ENCODE results near the gene FDX1.
A peak's percentile ranks its signal among the peaks of the same experiment; 100 is the strongest.

Gene FDX1

DNA sequence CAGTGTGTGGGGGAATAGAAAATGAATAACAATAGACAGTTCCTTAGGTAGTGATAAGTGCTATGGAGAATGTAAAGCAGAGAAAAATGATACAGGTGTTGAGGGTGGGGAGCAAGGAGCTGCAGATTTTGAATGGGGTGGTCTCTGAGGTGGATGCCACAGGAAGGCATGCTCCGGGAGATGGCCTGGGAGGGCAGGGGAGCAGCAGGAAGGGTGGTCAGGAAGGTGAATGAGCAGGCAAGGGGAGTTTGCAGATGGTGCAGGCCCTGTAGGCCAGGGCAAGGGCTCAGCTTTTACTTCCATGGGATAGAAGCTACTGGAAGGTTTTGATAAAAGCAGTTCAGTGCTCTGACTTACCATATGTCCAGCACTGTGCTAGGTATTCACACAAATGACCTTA lies 44.8 kb downstream of the FDX1 start:
- H3K27ac ChIP-seq, result 0 out of 2 replicates have a peak overlapping the region, but pooled peaks have one; percentile 2
- TF ChIP-seq, protein P1, sequence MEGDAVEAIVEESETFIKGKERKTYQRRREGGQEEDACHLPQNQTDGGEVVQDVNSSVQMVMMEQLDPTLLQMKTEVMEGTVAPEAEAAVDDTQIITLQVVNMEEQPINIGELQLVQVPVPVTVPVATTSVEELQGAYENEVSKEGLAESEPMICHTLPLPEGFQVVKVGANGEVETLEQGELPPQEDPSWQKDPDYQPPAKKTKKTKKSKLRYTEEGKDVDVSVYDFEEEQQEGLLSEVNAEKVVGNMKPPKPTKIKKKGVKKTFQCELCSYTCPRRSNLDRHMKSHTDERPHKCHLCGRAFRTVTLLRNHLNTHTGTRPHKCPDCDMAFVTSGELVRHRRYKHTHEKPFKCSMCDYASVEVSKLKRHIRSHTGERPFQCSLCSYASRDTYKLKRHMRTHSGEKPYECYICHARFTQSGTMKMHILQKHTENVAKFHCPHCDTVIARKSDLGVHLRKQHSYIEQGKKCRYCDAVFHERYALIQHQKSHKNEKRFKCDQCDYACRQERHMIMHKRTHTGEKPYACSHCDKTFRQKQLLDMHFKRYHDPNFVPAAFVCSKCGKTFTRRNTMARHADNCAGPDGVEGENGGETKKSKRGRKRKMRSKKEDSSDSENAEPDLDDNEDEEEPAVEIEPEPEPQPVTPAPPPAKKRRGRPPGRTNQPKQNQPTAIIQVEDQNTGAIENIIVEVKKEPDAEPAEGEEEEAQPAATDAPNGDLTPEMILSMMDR (conservative IDR thresholded peaks at IDR 0.05), result no peak

DNA sequence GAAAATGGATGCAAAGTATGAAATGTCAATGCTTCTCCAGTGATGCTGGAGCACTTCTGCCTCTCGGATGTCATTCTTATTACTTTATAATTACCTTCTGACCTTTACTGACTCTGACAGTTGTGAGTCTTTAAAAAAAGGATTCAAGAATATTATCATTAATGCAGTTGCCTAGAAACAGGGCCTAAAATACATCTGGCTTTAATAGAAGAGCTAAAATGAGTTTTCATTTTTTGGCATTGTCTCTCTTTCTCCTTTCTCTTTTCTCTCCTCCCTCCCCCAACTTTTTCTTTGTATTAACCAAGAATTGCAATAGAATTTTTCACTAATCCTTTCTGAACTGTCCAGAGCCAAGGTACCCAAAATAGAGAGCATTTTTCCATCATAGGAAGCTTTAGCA lies 45.9 kb downstream of the FDX1 start:
- peak overlapping the region; percentile 28 for H3K27ac ChIP-seq
- TF ChIP-seq, protein P1 (conservative IDR thresholded peaks at IDR 0.05), result no peak

DNA sequence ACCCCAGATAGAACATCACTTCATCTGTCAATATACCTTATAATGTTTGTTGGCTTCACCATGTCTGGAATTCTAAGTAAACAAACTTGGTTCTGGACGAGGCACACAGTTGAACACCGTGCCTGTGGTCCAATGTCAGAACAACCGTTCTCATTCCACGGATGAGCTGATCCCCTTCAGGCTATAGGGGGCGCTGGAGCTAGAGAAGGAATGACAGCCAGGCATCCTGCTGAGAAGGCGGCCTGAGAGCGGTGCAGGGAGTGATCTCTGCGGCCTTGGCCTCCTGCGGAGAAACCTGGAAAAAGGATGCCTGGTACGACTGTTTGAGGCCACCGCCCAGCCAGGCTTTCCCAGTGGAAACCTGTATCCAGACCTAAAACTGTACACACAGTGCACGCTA lies 48.7 kb downstream of the FDX1 start:
- TF ChIP-seq, protein P1 (conservative IDR thresholded peaks at IDR 0.05), result no peak
- H3K27ac ChIP-seq, result no peak overlapping the region

DNA sequence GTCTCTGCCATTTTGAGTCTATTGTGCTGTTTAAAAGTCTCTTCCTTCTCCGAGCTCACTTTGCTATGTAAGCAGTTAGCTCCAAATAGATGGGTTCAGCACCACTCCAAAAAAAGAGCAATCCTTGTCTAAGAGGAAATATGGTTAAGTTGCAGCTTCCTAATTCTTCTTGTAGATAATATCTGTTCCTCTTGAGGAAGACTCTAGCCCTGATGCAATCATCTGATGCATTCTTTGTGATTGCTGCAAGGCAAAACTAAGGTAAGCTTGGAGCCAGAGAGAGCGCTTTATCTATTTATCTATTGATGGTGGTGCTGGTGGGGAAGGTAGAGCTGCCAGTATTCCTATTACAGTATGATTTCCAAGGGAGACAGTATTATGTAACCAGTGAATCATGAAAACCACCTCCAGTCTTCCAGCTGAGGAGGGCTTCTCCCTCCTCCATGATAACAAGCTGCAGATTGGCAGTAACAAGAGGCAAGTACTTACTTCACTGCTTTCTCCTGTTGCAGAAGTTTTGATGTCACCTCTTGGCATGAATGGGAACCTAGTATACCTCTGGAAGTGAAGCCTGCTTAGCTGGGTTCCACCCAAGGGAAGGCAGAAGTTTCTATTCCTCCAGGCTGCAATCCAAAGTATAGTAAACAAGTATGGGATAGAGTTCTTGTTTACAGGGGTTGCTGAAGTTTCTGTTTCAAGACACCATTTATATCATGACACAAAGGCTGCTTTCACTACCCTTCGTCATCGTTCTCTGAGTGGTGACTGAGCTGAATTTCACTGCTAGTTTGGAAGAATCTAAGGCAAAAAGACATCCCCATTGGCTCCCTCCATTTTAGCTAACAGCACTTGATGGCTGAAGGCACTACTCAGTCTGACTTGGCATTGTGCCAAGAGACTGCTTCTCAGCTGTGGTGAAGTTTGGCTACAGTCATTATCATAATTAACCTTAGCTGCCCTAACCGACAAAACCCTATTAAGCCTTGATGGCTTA lies 49.7 kb downstream of the FDX1 start:
- no peak overlapping the region for H3K27ac ChIP-seq

DNA sequence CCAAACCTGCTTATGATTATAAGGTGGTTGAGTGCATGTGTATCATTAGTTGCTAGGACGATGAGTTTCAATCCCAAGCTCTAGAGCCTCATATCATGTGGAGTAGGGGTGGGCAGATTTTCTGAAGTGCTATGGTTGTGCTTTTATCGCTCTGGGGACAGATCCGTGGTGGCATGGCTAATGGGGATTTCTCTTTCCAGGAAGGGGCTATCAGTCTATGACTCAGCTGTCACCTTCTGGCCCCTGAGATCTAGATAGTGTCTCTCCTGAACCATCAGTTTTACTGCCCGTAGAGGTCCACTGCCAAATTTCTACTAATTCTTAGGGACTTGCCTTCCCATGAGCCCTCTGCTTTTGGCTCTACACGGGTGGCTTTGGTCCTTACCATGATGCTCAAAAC lies 51.8 kb downstream of the FDX1 start:
- TF ChIP-seq, protein P1 (conservative IDR thresholded peaks at IDR 0.05), result no peak
- no peak overlapping the region for H3K27ac ChIP-seq

More for the DNA sequence above, 49.7 kb downstream of the FDX1 start:
- TF ChIP-seq, protein P1 (conservative IDR thresholded peaks at IDR 0.05), result no peak

DNA sequence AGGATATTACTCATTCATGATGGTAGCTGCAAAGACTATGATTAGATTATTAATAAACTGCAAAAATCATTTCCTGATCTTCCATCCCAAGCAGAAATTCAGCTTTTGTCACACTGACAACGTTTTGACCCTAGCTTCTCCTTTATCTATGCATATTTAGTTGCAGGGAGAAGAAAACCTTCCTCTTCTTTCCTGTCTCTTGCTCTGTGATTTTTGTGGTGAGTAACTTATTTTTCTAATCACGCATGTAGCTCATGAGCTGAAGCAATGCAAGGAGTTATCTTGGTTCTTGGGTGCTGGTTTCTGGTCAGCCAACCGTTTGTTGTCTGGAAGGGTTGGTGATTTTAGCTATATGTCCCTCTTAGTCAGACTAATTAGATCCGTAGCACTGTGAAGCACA lies 56.4 kb downstream of the FDX1 start:
- no peak overlapping the region for H3K27ac ChIP-seq
- TF ChIP-seq, protein P1 (conservative IDR thresholded peaks at IDR 0.05), result no peak

DNA sequence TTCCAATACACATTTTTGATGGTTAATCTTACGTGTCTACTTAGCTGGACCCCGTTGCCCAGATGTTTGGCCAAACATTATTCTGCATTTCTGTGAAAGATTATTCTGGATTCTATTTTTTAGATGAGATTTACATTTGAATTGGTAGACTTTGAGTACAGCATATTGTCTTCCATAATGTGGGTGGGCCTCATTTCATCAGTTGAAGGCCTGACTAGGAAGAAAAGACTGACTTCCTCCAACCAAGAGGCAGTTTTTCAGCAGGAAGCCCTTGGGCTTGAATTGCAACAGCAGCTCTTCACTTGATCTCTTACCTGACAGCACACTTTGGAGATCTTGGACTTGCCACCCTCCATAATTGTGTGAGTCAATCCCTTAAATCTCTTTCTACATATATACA lies 58.7 kb downstream of the FDX1 start:
- H3K27ac ChIP-seq, result no peak overlapping the region
- TF ChIP-seq, protein P1 (conservative IDR thresholded peaks at IDR 0.05), result no peak
